ENCODE measurements around the gene THSD4. TPM values are rescaled to one million over a fixed set of nuclear protein-coding genes. Genes with fewer than 3 reads are reported as not detected.

The THSD4 gene
- total and polyA plus RNA-seq, 2 of the 4 experiments (the other 2 are of a cell fraction): 25.5 to 31.1 TPM

DNA sequence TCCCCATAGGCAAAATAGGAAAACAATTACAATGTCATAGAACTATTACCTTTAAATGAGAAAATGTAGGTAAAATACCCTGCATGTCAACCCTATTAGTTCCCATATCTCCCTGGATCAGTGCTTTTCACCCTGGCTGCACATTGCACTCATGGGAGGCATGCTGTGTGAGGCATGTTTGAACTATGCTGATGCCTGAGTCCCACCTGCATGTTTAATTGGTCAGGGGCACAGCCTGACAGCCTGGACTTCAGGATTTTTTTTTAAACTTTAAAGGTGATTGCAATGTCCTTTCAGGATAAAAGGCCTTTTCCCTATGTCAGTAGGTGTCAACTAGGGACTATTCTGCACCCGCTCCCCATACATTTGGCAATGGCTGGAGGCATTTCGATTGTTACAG is 559.1 kb downstream of the THSD4 start:
- Histone ChIP-seq H3K36me3 (ENCODE audit: control insufficient read depth, insufficient read depth, low read length) (no peaks in the 10 kb centered on the region), H2AFZ (replicated peaks; ENCODE audit: low read length, poor library complexity) (no peak overlapping the region), H4K5ac (ENCODE audit: low read depth, low read length) (no peak overlapping the region), H4K91ac (ENCODE audit: insufficient read depth, low read depth, low read length) (no peak overlapping the region), H2BK20ac (ENCODE audit: low read depth, low read length) (no peak overlapping the region), H3K9me1 (ENCODE audit: insufficient read depth, low read length) (peaks cover 5% of the 10 kb centered on the region), H2BK120ac (ENCODE audit: low read depth, low read length) (no peak overlapping the region), H4K20me1 (ENCODE audit: insufficient read depth, low read length) (no peaks in the 10 kb centered on the region), H3K23ac (ENCODE audit: low read depth, low read length) (no peak overlapping the region), H3K27me3 (ENCODE audit: control insufficient read depth, insufficient read depth, low read length) (no peaks in the 10 kb centered on the region), H3K56ac (ENCODE audit: extremely low read depth, insufficient read depth, low read length) (no peak overlapping the region), H3K9me3 (ENCODE audit: control insufficient read depth, insufficient read depth, low read length) (no peaks in the 10 kb centered on the region), H2BK5ac (ENCODE audit: low read depth, low read length, poor library complexity, severe bottlenecking) (no peak overlapping the region), H3K4me2 (ENCODE audit: low read depth, low read length) (no peak overlapping the region), H4K8ac (ENCODE audit: low read depth in 2 of 2, low read length in 2 of 2) (no peak overlapping the region), H3K79me1 (ENCODE audit: low read depth in 1 of 2, low read length in 2 of 2) (peaks cover 0 to 12% of the 10 kb centered on the region in 2 experiments; a peak in 1 of 4 replicates), H3K14ac (replicated peaks; ENCODE audit: low read depth, low read length) (no peak overlapping the region), H2AK9ac (replicated peaks; ENCODE audit: low read depth, low read length, poor library complexity) (no peak overlapping the region), H3K4me3 (ENCODE audit: insufficient read depth, low read depth, low read length) (no peak overlapping the region), H3K27ac (ENCODE audit: insufficient read depth, low read length) (no peak overlapping the region), H2BK15ac (ENCODE audit: low read depth, low read length) (no peak overlapping the region), H2AK5ac (ENCODE audit: low read depth, low read length) (no peak overlapping the region), H3K9ac (ENCODE audit: low read depth, low read length) (no peak overlapping the region), H3K4me1 (ENCODE audit: control insufficient read depth, insufficient read depth, low read length) (peaks cover 7% of the 10 kb centered on the region), H3K18ac (ENCODE audit: low read depth, low read length) (no peak overlapping the region), H3K4ac (ENCODE audit: low read depth, low read length) (no peak overlapping the region)
- DNase-seq (no peak), ATAC-seq (ENCODE audit: low read depth) (no peak)
- TF ChIP-seq MXI1 (IDR thresholded peaks at IDR 0.05; ENCODE audit: borderline replicate concordance, low read depth, low read length) (no peak), CEBPB (IDR thresholded peaks at IDR 0.05; ENCODE audit: low read depth, low read length) (no peak), RFX5 (IDR thresholded peaks at IDR 0.05; ENCODE audit: low read depth, low read length) (no peak), BHLHE40 (IDR thresholded peaks at IDR 0.05; ENCODE audit: low read depth, low read length) (no peak), FOS (IDR thresholded peaks at IDR 0.05; ENCODE audit: low read depth, low read length) (no peak), POLR2A (IDR thresholded peaks at IDR 0.05; ENCODE audit: low read depth, low read length) (no peak), NFE2L2 (IDR thresholded peaks at IDR 0.05; ENCODE audit: low read depth, low read length) (no peak), RCOR1 (IDR thresholded peaks at IDR 0.05; ENCODE audit: insufficient replicate concordance, low read length) (no peak), RAD21 (IDR thresholded peaks at IDR 0.05; ENCODE audit: low read length) (no peak)
- TF ChIP-seq, protein P1, sequence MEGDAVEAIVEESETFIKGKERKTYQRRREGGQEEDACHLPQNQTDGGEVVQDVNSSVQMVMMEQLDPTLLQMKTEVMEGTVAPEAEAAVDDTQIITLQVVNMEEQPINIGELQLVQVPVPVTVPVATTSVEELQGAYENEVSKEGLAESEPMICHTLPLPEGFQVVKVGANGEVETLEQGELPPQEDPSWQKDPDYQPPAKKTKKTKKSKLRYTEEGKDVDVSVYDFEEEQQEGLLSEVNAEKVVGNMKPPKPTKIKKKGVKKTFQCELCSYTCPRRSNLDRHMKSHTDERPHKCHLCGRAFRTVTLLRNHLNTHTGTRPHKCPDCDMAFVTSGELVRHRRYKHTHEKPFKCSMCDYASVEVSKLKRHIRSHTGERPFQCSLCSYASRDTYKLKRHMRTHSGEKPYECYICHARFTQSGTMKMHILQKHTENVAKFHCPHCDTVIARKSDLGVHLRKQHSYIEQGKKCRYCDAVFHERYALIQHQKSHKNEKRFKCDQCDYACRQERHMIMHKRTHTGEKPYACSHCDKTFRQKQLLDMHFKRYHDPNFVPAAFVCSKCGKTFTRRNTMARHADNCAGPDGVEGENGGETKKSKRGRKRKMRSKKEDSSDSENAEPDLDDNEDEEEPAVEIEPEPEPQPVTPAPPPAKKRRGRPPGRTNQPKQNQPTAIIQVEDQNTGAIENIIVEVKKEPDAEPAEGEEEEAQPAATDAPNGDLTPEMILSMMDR (conservative IDR thresholded peaks at IDR 0.05; ENCODE audit: low read depth, low read length): no peak
- TF ChIP-seq, protein P2, sequence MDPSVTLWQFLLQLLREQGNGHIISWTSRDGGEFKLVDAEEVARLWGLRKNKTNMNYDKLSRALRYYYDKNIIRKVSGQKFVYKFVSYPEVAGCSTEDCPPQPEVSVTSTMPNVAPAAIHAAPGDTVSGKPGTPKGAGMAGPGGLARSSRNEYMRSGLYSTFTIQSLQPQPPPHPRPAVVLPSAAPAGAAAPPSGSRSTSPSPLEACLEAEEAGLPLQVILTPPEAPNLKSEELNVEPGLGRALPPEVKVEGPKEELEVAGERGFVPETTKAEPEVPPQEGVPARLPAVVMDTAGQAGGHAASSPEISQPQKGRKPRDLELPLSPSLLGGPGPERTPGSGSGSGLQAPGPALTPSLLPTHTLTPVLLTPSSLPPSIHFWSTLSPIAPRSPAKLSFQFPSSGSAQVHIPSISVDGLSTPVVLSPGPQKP (IDR thresholded peaks at IDR 0.05; ENCODE audit: borderline replicate concordance, low read depth, low read length): no peak
- TF ChIP-seq, protein P3, sequence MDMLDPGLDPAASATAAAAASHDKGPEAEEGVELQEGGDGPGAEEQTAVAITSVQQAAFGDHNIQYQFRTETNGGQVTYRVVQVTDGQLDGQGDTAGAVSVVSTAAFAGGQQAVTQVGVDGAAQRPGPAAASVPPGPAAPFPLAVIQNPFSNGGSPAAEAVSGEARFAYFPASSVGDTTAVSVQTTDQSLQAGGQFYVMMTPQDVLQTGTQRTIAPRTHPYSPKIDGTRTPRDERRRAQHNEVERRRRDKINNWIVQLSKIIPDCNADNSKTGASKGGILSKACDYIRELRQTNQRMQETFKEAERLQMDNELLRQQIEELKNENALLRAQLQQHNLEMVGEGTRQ (IDR thresholded peaks at IDR 0.05; ENCODE audit: low read depth, low read length): no peak
- in situ Hi-C loops (cut with MboI; ENCODE audit: low sequenced_read_pairs) (no loop called here), intact Hi-C loops (cut with micrococcal nuclease) (no loop called here), dilution Hi-C loops (cut with HindIII; ENCODE audit: low sequenced_read_pairs, unreplicated experiment) (no loop called here)
- no CpG with 5 or more reads among the region's 2 CpGs for WGBS, 2 experiments (ENCODE audit: extremely low coverage in 2 of 2, insufficient read length in 1 of 2)
- ChIA-PET POLR2A (ENCODE audit: unreplicated experiment) (no interaction called here), CTCF (no interaction called here)
- BruUV-seq (replicated peaks): no TSS peak

Measured in IMR-90 (cell line).